Cardiac muscle cell (in vitro differentiated cells and primary cell): Measurements from ENCODE around the gene RPS6KL1. TPM values are rescaled to one million over a fixed set of nuclear protein-coding genes. Genes with fewer than 3 reads are reported as not detected.
"Not testable (repeated sequence)": the region's sequence is repeated elsewhere in the genome, so short reads cannot be mapped to it uniquely, and the experiment has no call there.

Experiments used
- DNase-seq, 2 donors: peaks; one replicate each; pipeline versions ENCODE4 v3.0.0 to v3.0.0-alpha.2; 2010 to 2017; ENCODE audit warnings: low read depth in 1 of 2, low spot score in 1 of 2
- H3K27ac ChIP-seq: fragments of 200-600 bp; sonication (generic); 2 replicates; pipeline ENCODE4 v1.5.1; 2016
- H3K27me3 ChIP-seq: fragments of 200-600 bp; sonication (generic); 2 replicates; pipeline ENCODE4 v1.6.0; 2016; ENCODE audit warnings: control low read depth
- H3K36me3 ChIP-seq: fragments of 200-600 bp; sonication (generic); 2 replicates; pipeline ENCODE4 v1.5.1; 2016; ENCODE audit warnings: control low read depth
- H3K4me1 ChIP-seq: fragments of 200-600 bp; sonication (generic); 2 replicates; pipeline ENCODE4 v1.8.1; 2017; ENCODE audit warnings: low read depth, mild to moderate bottlenecking, mixed run types
- H3K4me3 ChIP-seq: fragments of 200-600 bp; sonication (generic); 2 replicates; pipeline ENCODE4 v1.5.1; 2016; ENCODE audit warnings: mild to moderate bottlenecking
- H3K9me3 ChIP-seq: fragments of 200-600 bp; sonication (generic); 2 replicates; pipeline ENCODE4 v1.5.1; 2017; ENCODE audit warnings: low read depth, mild to moderate bottlenecking, control low read depth
- polyA plus RNA-seq: library from polyadenylated mRNA; unstranded; fragments of >200 nt; fragmentation: Nextera tagmentation; extraction: Ambion mirVana; gene quantifications from 2 replicates; pipeline ENCODE4 v1.2.1, GENCODE V29; 2016
- total RNA-seq: library from RNA; depleted of rRNA; stranded (reverse); fragments of >200 nt; gene quantifications from 2 replicates; pipeline ENCODE4 v1.2.3, GENCODE V29; 2016
- TF ChIP-seq, protein P1 (sequence below): IDR thresholded peaks from 2 replicates; pipeline ENCODE4 v1.5.1; 2012; ENCODE audit warnings: low read depth, mild to moderate bottlenecking, low read length

Gene RPS6KL1
- total and polyA plus RNA-seq, 2 experiments from 2014 or later, result 9.3 to 15.1 TPM

DNA sequence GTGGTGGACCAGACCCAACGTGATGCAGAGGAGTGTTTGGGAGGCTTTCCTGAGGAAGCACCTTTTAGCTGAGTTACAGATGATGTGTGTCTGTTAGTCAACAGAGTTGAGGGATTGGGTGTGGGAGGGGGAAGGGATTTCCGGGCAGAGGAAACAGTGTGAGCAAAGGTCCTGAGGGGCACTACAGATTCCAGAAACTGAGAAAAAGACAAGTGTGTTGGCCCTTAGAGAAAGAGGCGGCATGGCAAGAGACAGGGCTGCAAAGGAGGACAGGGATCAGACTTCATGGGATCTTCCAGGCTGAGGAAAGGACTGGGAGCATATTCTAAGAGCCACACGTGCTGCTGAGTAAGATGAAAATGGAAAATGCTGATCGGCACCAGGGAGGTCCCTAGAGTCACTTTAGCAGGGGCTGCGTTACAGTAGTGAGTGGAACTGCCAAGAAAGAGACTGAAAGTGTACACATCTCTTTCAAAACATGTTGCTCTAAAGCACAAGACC is 9.4 kb upstream of the RPS6KL1 start:
- Histone ChIP-seq H3K4me3 (no peak overlapping the region), H3K9me3 (no peaks in the 10 kb centered on the region), H3K4me1 (peaks cover 16% of the 10 kb centered on the region), H3K27ac (no peak overlapping the region), H3K27me3 (peaks cover 4% of the 10 kb centered on the region), H3K36me3 (no peaks in the 10 kb centered on the region)
- DNase-seq, result peak in 1 of 2 donors; percentile 39
- TF ChIP-seq, protein P1, sequence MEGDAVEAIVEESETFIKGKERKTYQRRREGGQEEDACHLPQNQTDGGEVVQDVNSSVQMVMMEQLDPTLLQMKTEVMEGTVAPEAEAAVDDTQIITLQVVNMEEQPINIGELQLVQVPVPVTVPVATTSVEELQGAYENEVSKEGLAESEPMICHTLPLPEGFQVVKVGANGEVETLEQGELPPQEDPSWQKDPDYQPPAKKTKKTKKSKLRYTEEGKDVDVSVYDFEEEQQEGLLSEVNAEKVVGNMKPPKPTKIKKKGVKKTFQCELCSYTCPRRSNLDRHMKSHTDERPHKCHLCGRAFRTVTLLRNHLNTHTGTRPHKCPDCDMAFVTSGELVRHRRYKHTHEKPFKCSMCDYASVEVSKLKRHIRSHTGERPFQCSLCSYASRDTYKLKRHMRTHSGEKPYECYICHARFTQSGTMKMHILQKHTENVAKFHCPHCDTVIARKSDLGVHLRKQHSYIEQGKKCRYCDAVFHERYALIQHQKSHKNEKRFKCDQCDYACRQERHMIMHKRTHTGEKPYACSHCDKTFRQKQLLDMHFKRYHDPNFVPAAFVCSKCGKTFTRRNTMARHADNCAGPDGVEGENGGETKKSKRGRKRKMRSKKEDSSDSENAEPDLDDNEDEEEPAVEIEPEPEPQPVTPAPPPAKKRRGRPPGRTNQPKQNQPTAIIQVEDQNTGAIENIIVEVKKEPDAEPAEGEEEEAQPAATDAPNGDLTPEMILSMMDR, result no peak

DNA sequence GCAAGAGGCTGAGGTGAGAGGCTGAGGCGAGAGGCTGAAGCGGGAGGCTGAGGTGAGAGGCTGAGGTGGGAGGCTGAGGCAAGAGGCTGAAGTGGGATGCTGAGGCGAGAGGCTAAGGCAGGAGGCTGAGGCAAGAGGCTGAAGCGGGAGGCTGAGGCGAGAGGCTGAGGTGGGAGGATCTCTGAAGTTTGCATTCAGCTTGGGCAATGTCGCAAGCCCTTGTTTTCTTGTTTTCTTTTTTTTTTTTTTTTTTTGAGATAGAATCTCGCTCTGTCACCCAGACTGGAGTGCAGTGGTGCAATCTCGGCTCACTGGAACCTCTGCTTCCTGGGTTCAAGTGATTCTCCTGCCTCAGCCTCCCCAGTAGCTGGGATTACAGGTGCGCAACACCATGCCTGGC is 8.7 kb upstream of the RPS6KL1 start:
- peaks cover 16% of the 10 kb centered on the region for H3K4me1 ChIP-seq
- H3K9me3 ChIP-seq, H3K27ac ChIP-seq, DNase-seq, H3K4me3 ChIP-seq, H3K27me3 ChIP-seq, H3K36me3 ChIP-seq: not testable (repeated sequence)

DNA sequence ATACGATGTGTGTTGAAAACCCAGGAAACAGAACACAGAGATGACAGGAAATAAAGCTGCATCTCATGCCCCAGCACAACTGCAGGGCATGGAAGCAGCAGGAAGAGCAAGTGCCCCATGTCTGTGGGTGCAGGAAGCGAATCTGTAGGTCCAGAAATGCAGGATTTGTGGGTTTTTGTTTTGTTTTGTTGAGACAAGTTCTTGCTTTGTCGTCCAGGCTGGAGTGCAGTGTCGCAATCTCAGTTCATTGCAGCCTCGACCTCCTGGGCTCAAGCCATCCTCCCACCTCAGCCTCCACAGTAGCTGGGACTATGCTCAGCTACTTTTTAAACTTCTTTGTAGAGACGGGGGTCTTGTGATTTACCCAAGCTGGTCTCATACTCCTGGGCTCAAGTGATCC is 6.2 kb upstream of the RPS6KL1 start:
- Histone ChIP-seq H3K4me3 (no peak overlapping the region), H3K36me3 (no peaks in the 10 kb centered on the region), H3K27me3 (peaks cover 12% of the 10 kb centered on the region), H3K9me3 (no peaks in the 10 kb centered on the region), H3K4me1 (peaks cover 5% of the 10 kb centered on the region), H3K27ac (no peak overlapping the region)
- DNase-seq, result no peak
- TF ChIP-seq, protein P1, result no peak

DNA sequence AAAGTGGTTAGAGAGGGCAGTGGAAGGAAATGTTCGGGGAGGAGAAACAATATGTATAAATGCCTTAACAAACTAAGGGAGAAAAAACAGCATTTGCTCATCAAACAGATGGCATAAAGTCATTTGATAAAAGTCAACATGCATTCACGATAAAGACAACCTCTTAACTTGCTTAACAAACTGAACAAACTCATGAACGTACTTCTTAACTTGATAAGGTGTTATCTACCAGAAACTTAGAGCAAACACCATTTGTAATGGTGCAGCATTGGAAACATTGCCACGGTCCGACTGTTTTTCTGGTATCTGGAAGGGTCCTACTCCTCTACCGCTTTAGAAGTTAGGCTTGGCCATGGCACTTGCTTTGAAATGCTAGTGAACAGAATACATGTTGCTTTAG is 4.2 kb upstream of the RPS6KL1 start:
- TF ChIP-seq, protein P1, result no peak

DNA sequence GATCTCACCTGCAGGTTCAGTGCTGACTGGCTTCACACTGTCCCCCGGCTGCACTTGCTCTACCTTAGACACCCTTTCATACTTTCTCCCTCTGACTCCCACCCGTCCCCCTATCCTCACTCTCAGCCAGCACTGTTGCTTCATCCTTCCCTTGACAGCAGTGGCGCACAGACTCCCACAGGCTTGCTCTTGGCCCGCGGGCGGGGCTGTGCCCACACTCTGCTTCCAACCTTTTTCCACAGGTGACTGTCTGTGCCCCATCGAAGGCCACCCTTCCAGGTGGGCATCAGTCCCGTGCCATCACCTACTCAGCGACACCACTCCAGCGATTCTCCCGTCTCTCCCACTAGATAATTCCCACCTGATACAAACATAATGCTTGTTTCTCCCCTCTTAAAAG is 1.0 kb upstream of the RPS6KL1 start:
- no peaks in the 10 kb centered on the region for H3K36me3 ChIP-seq
- TF ChIP-seq, protein P1, result no peak
- no peaks in the 10 kb centered on the region for H3K4me1 ChIP-seq
- H3K4me3 ChIP-seq, result no peak overlapping the region
- DNase-seq, result no peak
- H3K27ac ChIP-seq, result no peak overlapping the region
- peaks cover 12% of the 10 kb centered on the region for H3K27me3 ChIP-seq
- H3K9me3 ChIP-seq, result no peaks in the 10 kb centered on the region

More for the DNA sequence above, 4.2 kb upstream of the RPS6KL1 start:
- Histone ChIP-seq H3K4me3 (no peak overlapping the region), H3K27me3 (peaks cover 12% of the 10 kb centered on the region), H3K9me3 (no peaks in the 10 kb centered on the region), H3K27ac (no peak overlapping the region), H3K36me3 (no peaks in the 10 kb centered on the region), H3K4me1 (no peaks in the 10 kb centered on the region)
- no peak for DNase-seq

DNA sequence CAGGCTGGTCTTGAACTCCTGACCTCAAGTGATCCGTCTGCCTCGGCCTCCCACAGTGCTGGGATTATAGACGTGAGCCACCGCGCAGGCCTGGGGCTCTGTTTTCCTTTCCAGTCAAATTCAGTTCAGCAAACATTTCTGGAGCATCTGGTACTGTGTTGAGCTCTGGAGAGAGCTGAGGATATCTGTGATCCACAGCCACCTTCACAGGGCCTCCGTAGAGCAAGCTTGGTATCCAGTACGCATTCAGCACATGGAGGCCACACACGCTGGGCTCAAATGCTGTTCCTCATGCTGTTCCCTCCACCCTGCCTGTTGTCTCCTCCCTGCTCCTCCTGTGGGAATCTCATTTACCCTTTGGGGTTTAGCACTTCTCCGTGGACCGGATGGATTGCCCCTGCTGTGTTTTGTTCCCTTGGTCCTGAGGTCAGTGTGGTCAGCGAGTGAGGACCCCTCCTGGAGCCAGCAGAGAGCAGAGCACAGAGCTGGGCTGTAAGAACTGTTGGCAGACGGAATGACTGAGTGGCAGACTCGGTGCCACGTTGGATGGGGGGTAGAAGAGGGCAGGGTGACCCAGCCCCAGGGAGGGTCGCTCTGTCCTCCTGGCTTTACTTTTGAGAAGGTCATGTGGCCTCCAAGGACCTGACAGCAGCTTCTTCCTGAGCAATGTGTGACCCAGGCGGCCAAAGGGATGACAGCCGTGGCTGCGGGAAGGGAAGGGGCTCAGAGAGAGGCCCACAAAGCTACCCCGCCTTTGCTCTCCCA is 891 bp downstream of the RPS6KL1 start:
- no peaks in the 10 kb centered on the region for H3K36me3 ChIP-seq
- TF ChIP-seq, protein P1, result no peak
- H3K27ac ChIP-seq, result no peak overlapping the region
- peaks cover 5% of the 10 kb centered on the region for H3K27me3 ChIP-seq
- peak overlapping the region; percentile 30 for H3K4me3 ChIP-seq
- no peaks in the 10 kb centered on the region for H3K9me3 ChIP-seq
- peaks cover 8% of the 10 kb centered on the region for H3K4me1 ChIP-seq
- no peak for DNase-seq
